ENCODE measurements around the gene RAB31.

- TF ChIP-seq ZFP91 (CRISPR knock-in tag; IDR thresholded peaks at IDR 0.05; ENCODE audit: borderline replicate concordance) = no peak
- TF ChIP-seq MNT (IDR thresholded peaks at IDR 0.05) = no peak
- no peak for TF ChIP-seq HDAC6 (IDR thresholded peaks at IDR 0.05; ENCODE audit: low read depth, low read length)
- TF ChIP-seq KDM1A (CRISPR knock-in tag; IDR thresholded peaks at IDR 0.05) = no peak
- TF ChIP-seq, protein P1, sequence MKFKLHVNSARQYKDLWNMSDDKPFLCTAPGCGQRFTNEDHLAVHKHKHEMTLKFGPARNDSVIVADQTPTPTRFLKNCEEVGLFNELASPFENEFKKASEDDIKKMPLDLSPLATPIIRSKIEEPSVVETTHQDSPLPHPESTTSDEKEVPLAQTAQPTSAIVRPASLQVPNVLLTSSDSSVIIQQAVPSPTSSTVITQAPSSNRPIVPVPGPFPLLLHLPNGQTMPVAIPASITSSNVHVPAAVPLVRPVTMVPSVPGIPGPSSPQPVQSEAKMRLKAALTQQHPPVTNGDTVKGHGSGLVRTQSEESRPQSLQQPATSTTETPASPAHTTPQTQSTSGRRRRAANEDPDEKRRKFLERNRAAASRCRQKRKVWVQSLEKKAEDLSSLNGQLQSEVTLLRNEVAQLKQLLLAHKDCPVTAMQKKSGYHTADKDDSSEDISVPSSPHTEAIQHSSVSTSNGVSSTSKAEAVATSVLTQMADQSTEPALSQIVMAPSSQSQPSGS (CRISPR knock-in tag; IDR thresholded peaks at IDR 0.05) = no peak
- no peak for TF ChIP-seq RNF2 (conservative IDR thresholded peaks at IDR 0.05; ENCODE audit: low read depth)
- TF ChIP-seq RORA (CRISPR knock-in tag; IDR thresholded peaks at IDR 0.05) = no peak
- no peak for TF ChIP-seq ZNF33B (CRISPR knock-in tag; IDR thresholded peaks at IDR 0.05)
- TF ChIP-seq TGIF2 (CRISPR knock-in tag; IDR thresholded peaks at IDR 0.05) = no peak
- TF ChIP-seq, protein P2, sequence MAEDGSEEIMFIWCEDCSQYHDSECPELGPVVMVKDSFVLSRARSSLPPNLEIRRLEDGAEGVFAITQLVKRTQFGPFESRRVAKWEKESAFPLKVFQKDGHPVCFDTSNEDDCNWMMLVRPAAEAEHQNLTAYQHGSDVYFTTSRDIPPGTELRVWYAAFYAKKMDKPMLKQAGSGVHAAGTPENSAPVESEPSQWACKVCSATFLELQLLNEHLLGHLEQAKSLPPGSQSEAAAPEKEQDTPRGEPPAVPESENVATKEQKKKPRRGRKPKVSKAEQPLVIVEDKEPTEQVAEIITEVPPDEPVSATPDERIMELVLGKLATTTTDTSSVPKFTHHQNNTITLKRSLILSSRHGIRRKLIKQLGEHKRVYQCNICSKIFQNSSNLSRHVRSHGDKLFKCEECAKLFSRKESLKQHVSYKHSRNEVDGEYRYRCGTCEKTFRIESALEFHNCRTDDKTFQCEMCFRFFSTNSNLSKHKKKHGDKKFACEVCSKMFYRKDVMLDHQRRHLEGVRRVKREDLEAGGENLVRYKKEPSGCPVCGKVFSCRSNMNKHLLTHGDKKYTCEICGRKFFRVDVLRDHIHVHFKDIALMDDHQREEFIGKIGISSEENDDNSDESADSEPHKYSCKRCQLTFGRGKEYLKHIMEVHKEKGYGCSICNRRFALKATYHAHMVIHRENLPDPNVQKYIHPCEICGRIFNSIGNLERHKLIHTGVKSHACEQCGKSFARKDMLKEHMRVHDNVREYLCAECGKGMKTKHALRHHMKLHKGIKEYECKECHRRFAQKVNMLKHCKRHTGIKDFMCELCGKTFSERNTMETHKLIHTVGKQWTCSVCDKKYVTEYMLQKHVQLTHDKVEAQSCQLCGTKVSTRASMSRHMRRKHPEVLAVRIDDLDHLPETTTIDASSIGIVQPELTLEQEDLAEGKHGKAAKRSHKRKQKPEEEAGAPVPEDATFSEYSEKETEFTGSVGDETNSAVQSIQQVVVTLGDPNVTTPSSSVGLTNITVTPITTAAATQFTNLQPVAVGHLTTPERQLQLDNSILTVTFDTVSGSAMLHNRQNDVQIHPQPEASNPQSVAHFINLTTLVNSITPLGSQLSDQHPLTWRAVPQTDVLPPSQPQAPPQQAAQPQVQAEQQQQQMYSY (CRISPR knock-in tag; IDR thresholded peaks at IDR 0.05) = no peak
- no peak for TF ChIP-seq ZBTB25 (CRISPR knock-in tag; IDR thresholded peaks at IDR 0.05)
- no peak for TF ChIP-seq ARNTL (CRISPR knock-in tag; IDR thresholded peaks at IDR 0.05)
These were observed 152.6 kb downstream of the RAB31 start for GRCh38 chr18:9860682-9861081.
